Bone marrow (tissue), 2 donors: ENCODE data around the gene CDHR3.
"Not testable (repeated sequence)": the region's sequence is repeated elsewhere in the genome, so short reads cannot be mapped to it uniquely, and the experiment has no call there.

ENCODE experiments used
- DNase-seq, 2 donors: peaks; one replicate each; lab custom pipeline; 2025; lab: John Stamatoyannopoulos, UW

CDHR3 gene

GRCh38 chr7:105963038-105963667 is at the start of gene CDHR3:
TSS of gene CDHR3 (plus strand) at chr7:105963264. CDS start at chr7:105963319, 55 bp downstream.
- DNase-seq: no peak

- DNase-seq: no peak
Measured at GRCh38 chr7:105913947-105914346, 49.1 kb upstream of the CDHR3 start.

GRCh38 chr7:105916603-105917002 is 46.5 kb upstream of the CDHR3 start:
- no peak for DNase-seq

GRCh38 chr7:105917659-105918058 is 45.4 kb upstream of the CDHR3 start:
- no peak for DNase-seq

GRCh38 chr7:105920766-105921165 is 42.3 kb upstream of the CDHR3 start:
- no peak for DNase-seq

- no peak for DNase-seq
Measured at GRCh38 chr7:105924945-105925344, 38.1 kb upstream of the CDHR3 start.

- DNase-seq: no peak
Measured at GRCh38 chr7:105926131-105926530, 36.9 kb upstream of the CDHR3 start.

GRCh38 chr7:105931179-105931578 is 31.9 kb upstream of the CDHR3 start:
- DNase-seq: no peak

GRCh38 chr7:105932835-105933477 is 30.1 kb upstream of the CDHR3 start:
- no peak for DNase-seq

- no peak for DNase-seq
Measured at GRCh38 chr7:105934572-105935185, 28.4 kb upstream of the CDHR3 start.

- DNase-seq: no peak
Measured at GRCh38 chr7:105935250-105935649, 27.8 kb upstream of the CDHR3 start.

GRCh38 chr7:105937411-105937810 is 25.7 kb upstream of the CDHR3 start:
- no peak for DNase-seq

GRCh38 chr7:105940109-105940508 is 23.0 kb upstream of the CDHR3 start:
- no peak for DNase-seq

- DNase-seq: no peak
Measured at GRCh38 chr7:105941596-105941995, 21.5 kb upstream of the CDHR3 start.

GRCh38 chr7:105943486-105943885 is 19.6 kb upstream of the CDHR3 start:
- no peak for DNase-seq

GRCh38 chr7:105945848-105946247 is 17.2 kb upstream of the CDHR3 start:
- no peak for DNase-seq

- DNase-seq: no peak
Measured at GRCh38 chr7:105951597-105951996, 11.5 kb upstream of the CDHR3 start.

- DNase-seq: no peak
Measured at GRCh38 chr7:105952917-105953595, 10.0 kb upstream of the CDHR3 start.

GRCh38 chr7:105954711-105955110 is 8.4 kb upstream of the CDHR3 start:
- no peak for DNase-seq

GRCh38 chr7:105955651-105956466 is 7.2 kb upstream of the CDHR3 start:
- DNase-seq: not testable (repeated sequence)

GRCh38 chr7:105958012-105958411 is 5.1 kb upstream of the CDHR3 start:
- DNase-seq: no peak

GRCh38 chr7:105962353-105962752 is 711 bp upstream of the CDHR3 start:
- DNase-seq: no peak
